Stimulated activated CD4-positive, alpha-beta T cell treated with anti-CD3 and anti-CD28 coated beads, Interleukin-2, amount 100 ng/mL, for 48 hours (primary cell): ENCODE results near the gene ANKS1A.
"Not testable (repeated sequence)": the region's sequence is repeated elsewhere in the genome, so short reads cannot be mapped to it uniquely, and the experiment has no call there.

Experiments
- DNase-seq, 2 donors: peaks; one replicate each; pipeline ENCODE4 v3.0.0-alpha.2; 2020

The ANKS1A gene

DNA sequence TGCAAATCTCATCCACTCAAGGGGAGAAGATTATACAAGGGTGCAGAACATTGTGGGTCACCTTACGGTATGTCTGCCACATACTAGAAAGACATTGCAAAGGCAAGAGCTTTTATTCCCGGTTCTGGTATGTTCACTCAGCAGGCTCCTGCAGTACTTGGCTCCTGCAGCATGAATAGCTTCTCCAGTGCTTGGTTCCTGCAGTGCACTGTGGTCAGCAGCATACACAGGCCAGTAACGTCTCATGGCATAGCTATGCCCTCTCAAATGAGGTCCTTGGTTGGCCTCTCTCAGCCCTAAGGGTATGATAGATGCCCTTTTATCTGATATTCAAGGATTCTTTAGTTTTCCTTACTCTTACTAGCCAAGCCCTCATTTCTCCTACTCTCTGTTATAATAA lies 239.4 kb downstream of the ANKS1A start:
- no peak for DNase-seq

DNA sequence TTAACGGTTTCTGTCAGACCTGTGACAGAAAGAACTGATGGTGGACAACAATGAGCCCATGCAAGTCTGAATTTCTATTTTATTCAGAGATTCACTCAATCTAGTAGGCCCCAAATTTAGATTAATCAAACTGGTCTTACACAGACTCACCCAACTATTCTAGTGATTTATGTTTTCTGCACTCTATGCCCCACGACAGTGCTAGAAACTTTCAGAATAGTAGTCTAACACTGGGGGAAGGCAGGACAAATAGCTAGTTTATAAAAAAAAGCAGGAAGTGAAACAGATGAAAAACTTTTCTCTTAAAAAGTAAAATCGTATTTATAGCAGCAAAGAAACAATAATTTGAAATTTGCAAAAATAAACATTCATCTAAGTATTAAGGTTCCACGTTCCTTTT lies 247.1 kb downstream of the ANKS1A start:
- no peak for DNase-seq

DNA sequence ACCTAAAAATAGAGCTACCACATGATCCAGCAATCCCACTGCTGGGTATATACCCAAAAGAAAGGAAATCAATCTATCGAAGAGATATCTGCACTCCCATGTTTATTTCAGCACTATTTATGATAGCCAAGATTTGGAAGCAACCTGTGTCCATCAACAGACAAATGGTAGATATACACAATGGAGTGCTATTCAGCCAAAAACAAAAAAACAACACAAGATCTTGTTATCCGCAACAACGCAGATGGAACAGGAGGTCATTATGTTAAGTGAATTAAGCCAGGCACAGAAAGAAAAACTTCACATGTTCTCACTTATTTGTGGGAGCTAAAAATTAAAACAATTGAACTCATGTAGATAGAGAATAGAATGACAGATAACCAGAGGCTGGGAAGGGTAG lies 249.1 kb downstream of the ANKS1A start:
- DNase-seq: not testable (repeated sequence)

DNA sequence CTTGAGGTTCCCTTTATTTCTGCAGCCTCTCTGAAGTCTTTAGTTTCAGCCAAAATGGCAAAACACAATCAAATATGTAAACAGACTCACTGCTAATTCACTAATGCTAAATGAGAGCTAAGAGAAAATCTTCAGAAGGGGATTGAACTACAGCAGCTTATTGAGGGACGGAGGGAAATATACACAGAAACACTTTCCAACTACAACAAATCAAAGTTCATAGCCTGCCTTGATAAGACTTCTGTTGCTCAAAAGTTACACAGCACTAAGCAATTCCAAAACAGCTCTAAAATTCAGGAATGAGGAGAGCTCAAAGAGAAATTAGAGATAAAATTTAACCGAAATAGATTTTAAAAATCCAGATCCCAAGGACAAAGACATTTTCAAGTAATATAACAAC lies 250.4 kb downstream of the ANKS1A start:
- DNase-seq: no peak

DNA sequence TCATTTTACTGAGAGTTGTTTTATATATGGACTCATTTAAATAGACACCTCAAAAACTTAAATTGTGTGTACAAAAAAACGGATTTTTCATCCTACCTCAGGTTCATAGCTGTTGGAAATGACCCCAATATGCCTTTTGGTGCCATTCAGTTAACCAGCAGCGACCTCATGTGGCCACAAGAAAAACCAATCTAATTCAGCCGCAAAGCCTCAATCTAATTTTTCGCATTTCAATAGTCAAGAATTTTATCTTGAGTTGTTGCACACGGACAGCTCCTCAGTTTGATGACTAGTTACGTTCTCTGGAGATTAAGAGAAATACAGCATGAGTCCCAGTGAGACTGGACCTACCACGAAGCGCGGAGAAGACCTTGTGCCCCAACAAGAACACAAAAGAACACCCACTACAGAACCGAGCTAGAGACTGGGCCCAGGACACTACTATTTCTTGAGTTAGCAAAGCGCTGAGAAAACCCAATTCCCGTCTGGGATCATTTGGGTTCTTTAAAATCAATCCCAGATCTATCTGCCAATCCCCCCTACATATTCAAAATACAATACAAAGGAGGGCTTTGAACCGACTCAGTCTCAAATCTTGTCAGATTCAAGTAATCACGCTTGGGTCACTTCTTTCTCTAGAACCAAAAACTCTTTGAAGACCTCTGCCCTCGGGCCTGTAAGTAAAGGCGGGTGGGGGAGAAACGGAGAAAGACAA lies 251.0 kb downstream of the ANKS1A start:
- DNase-seq: peak; percentile 40 to 45

DNA sequence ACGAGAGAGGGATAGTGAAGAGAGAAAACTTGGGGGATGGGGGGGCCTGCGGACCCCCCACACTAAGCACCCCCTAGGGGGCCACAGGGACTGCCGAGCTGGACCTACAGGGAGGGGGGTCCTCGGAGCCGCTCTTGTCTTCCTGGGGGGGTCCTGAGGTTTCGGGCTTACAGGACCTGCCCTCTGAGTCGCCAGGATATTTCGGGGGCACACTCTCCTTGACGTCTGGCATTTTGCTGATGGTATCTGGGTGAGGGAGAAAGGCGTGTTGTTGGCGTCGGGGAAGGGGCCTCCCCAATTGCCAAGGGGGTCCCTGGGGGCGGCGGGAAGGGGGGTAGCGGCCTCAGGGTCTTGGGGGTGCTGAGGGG lies 251.6 kb downstream of the ANKS1A start:
- DNase-seq: no peak
